Gastrocnemius medialis (tissue), 4 donors: ENCODE measurements around the gene TRIM74.
"Not testable (repeated sequence)": the region's sequence is repeated elsewhere in the genome, so short reads cannot be mapped to it uniquely, and the experiment has no call there.

Source experiments
- POLR2A ChIP-seq, 2 donors: fragments of 450-650 bp; IDR thresholded peaks; one replicate each; pipeline ENCODE4 v1.6.1; 2017; ENCODE audit warnings: antibody characterized with exemption in 2 of 2, mild to moderate bottlenecking in 2 of 2, moderate library complexity in 2 of 2
- TF ChIP-seq, protein P1 (sequence below), 5 experiments: fragments of 450-650 bp in 3 of 5; fragments of 200-600 bp in 2 of 5; sonication (generic) in 2 of 5; IDR thresholded peaks in 4 of 5; conservative IDR thresholded peaks in 1 of 5; 1 replicate in 4 of 5; 2 replicates in 1 of 5; pipeline ENCODE4 v1.5.1; 2016 to 2019; ENCODE audit warnings: antibody characterized with exemption in 5 of 5, mild to moderate bottlenecking in 3 of 5, moderate library complexity in 3 of 5

- TF ChIP-seq POLR2A (IDR thresholded peaks at IDR 0.05), result not testable (repeated sequence)
- TF ChIP-seq, protein P1, sequence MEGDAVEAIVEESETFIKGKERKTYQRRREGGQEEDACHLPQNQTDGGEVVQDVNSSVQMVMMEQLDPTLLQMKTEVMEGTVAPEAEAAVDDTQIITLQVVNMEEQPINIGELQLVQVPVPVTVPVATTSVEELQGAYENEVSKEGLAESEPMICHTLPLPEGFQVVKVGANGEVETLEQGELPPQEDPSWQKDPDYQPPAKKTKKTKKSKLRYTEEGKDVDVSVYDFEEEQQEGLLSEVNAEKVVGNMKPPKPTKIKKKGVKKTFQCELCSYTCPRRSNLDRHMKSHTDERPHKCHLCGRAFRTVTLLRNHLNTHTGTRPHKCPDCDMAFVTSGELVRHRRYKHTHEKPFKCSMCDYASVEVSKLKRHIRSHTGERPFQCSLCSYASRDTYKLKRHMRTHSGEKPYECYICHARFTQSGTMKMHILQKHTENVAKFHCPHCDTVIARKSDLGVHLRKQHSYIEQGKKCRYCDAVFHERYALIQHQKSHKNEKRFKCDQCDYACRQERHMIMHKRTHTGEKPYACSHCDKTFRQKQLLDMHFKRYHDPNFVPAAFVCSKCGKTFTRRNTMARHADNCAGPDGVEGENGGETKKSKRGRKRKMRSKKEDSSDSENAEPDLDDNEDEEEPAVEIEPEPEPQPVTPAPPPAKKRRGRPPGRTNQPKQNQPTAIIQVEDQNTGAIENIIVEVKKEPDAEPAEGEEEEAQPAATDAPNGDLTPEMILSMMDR (IDR thresholded peaks at IDR 0.05 in 4 of 5, conservative IDR thresholded peaks at IDR 0.05 in 1 of 5), result not testable (repeated sequence)
Observed at GRCh38 chr7:72961346-72961650, 8.0 kb downstream of the TRIM74 start.
